H1 (cell line): ENCODE results near the gene CPEB1. TPM values are rescaled to one million over a fixed set of nuclear protein-coding genes. Genes with fewer than 3 reads are reported as not detected.

ENCODE experiments used
- CTCF ChIA-PET: fragments of 300-600 bp; sonication (Branson Sonifier 250); formaldehyde crosslinking; loops from one replicate; lab custom pipeline; 2021; ENCODE audit not compliant: partially characterized antibody; lab: Charles Lee
- POLR2A ChIA-PET: fragments of 300-600 bp; sonication (Branson Sonifier 250); formaldehyde crosslinking; loops from one replicate; lab custom pipeline; 2021; ENCODE audit warnings: inconsistent platforms; ENCODE audit not compliant: partially characterized antibody; lab: Charles Lee
- DNase-seq, 2 experiments: peaks; one replicate each; pipeline versions ENCODE4 v3.0.0 to v3.0.0-alpha.2; 2010 to 2022; ENCODE audit warnings: low spot score in 2 of 2, low read depth in 1 of 2, mixed read lengths in 1 of 2
- FAIRE-seq: peaks from 2 replicates; lab custom pipeline; 2011; peaks lifted over from hg19 to GRCh38; lab: Jason Lieb, UNC
- H2AFZ ChIP-seq: 2 replicates; pipeline ENCODE4 v1.8.1; 2012; ENCODE audit warnings: low read length, inconsistent platforms
- H2AK5ac ChIP-seq: 2 replicates; pipeline ENCODE4 v1.6.1; 2013; ENCODE audit warnings: low read depth, low read length
- H2BK120ac ChIP-seq: replicated peaks from 2 replicates; pipeline ENCODE3; 2013; ENCODE audit warnings: low read depth, low read length, inconsistent platforms
- H2BK12ac ChIP-seq: 2 replicates; pipeline ENCODE4 v1.6.1; 2013; ENCODE audit warnings: low read depth, low read length
- H2BK15ac ChIP-seq: 2 replicates; pipeline ENCODE4 v1.6.1; 2013; ENCODE audit warnings: low read length
- H2BK20ac ChIP-seq: 2 replicates; pipeline ENCODE4 v1.6.1; 2013; ENCODE audit warnings: low read length
- H2BK5ac ChIP-seq: 2 replicates; pipeline ENCODE4 v1.6.1; 2013; ENCODE audit warnings: low read depth, low read length
- H3K14ac ChIP-seq: 2 replicates; pipeline ENCODE4 v1.6.1; 2013; ENCODE audit warnings: inconsistent platforms; ENCODE audit not compliant: insufficient read length
- H3K18ac ChIP-seq: 2 replicates; pipeline ENCODE4 v1.6.1; 2013; ENCODE audit warnings: low read length; ENCODE audit errors: extremely low read depth
- H3K23ac ChIP-seq: 2 replicates; pipeline ENCODE4 v1.6.1; 2013; ENCODE audit warnings: inconsistent platforms; ENCODE audit not compliant: insufficient read length
- H3K23me2 ChIP-seq: 2 replicates; pipeline ENCODE4 v1.6.1; 2013; ENCODE audit warnings: low read depth, low read length
- H3K27ac ChIP-seq: 2 replicates; pipeline ENCODE4 v1.6.1; 2011; ENCODE audit warnings: low read depth, low read length, inconsistent platforms
- H3K27me3 ChIP-seq, 4 experiments: replicated peaks in 1 of 4; 1 replicate in 1 of 4; 2 replicates in 3 of 4; pipeline versions ENCODE4 v1.6.1 to v1.8.1; 2011 to 2013; ENCODE audit warnings: low read length in 3 of 4, mild to moderate bottlenecking in 3 of 4, inconsistent platforms in 2 of 4, mixed read lengths in 2 of 4, moderate library complexity in 1 of 4; ENCODE audit not compliant: control insufficient read depth in 3 of 4, insufficient read depth in 3 of 4; ENCODE audit errors: extremely low read depth in 1 of 4
- H3K36me3 ChIP-seq, 4 experiments: 2 replicates each; pipeline versions ENCODE4 v1.6.1 to v1.8.1; 2011 to 2013; ENCODE audit warnings: mild to moderate bottlenecking in 4 of 4, low read length in 3 of 4, moderate library complexity in 2 of 4, control low read depth in 1 of 4, inconsistent platforms in 1 of 4; ENCODE audit not compliant: insufficient read depth in 4 of 4, control insufficient read depth in 2 of 4
- H3K4ac ChIP-seq: replicated peaks from 2 replicates; pipeline ENCODE3; 2013; ENCODE audit warnings: low read length, low read depth, mixed read lengths, inconsistent platforms; ENCODE audit not compliant: insufficient read length
- H3K4me1 ChIP-seq, 4 experiments: replicated peaks in 1 of 4; 1 replicate in 1 of 4; 2 replicates in 3 of 4; pipeline versions ENCODE4 v1.6.1 to v1.8.1; 2011 to 2013; ENCODE audit warnings: low read length in 3 of 4, inconsistent platforms in 2 of 4, mixed read lengths in 1 of 4; ENCODE audit not compliant: insufficient read depth in 4 of 4, control insufficient read depth in 3 of 4
- H3K4me2 ChIP-seq, 2 experiments: 2 replicates each; pipeline versions ENCODE4 v1.6.1 to v1.8.1; 2011 to 2013; ENCODE audit warnings: low read depth in 2 of 2, low read length in 2 of 2, control low read depth in 1 of 2, inconsistent platforms in 1 of 2, mild to moderate bottlenecking in 1 of 2; ENCODE audit not compliant: insufficient read depth in 1 of 2
- H3K4me3 ChIP-seq, 4 experiments: fragments of 200-600, 300-600 bp in 1 of 4; sonication (generic), shearing (Covaris generic), sonication (Bioruptor Twin) in 1 of 4; 2 replicates each; pipeline versions ENCODE4 v1.5.1 to v1.8.1; 2011 to 2016; ENCODE audit warnings: low read length in 4 of 4, low read depth in 3 of 4, control low read depth in 2 of 4, inconsistent platforms in 2 of 4, mild to moderate bottlenecking in 2 of 4, mixed read lengths in 1 of 4, moderate library complexity in 1 of 4; ENCODE audit not compliant: insufficient read depth in 2 of 4; ENCODE audit errors: extremely low read depth in 1 of 4
- H3K56ac ChIP-seq: replicated peaks from 2 replicates; pipeline ENCODE3; 2013; ENCODE audit warnings: low read depth, mild to moderate bottlenecking, mixed read lengths, low read length, inconsistent platforms; ENCODE audit not compliant: insufficient read length
- H3K79me1 ChIP-seq: 2 replicates; pipeline ENCODE4 v1.6.1; 2013; ENCODE audit warnings: low read depth, low read length, control low read depth
- H3K79me2 ChIP-seq, 2 experiments: 2 replicates each; pipeline versions ENCODE4 v1.6.1 to v1.8.1; 2012 to 2013; ENCODE audit warnings: low read length in 2 of 2, mild to moderate bottlenecking in 2 of 2, inconsistent platforms in 1 of 2; ENCODE audit not compliant: insufficient read depth in 2 of 2, control insufficient read depth in 1 of 2
- H3K9ac ChIP-seq, 4 experiments: replicated peaks in 1 of 4; 1 replicate in 1 of 4; 2 replicates in 3 of 4; pipeline versions ENCODE4 v1.6.1 to v1.8.1; 2011 to 2013; ENCODE audit warnings: low read depth in 3 of 4, low read length in 3 of 4, control low read depth in 2 of 4, mild to moderate bottlenecking in 2 of 4, moderate library complexity in 2 of 4, inconsistent platforms in 1 of 4; ENCODE audit errors: extremely low read depth in 1 of 4
- H3K9me3 ChIP-seq, 2 experiments: 2 replicates each; pipeline versions ENCODE4 v1.6.1 to v1.8.1; 2012 to 2013; ENCODE audit warnings: mild to moderate bottlenecking in 2 of 2, moderate library complexity in 2 of 2, control low read depth in 1 of 2, inconsistent platforms in 1 of 2, low read depth in 1 of 2, low read length in 1 of 2, mixed read lengths in 1 of 2; ENCODE audit not compliant: insufficient read depth in 2 of 2
- H4K20me1 ChIP-seq, 2 experiments: replicated peaks in 1 of 2; 2 replicates each; pipeline versions ENCODE3 to v1.8.1; 2011 to 2013; ENCODE audit warnings: inconsistent platforms in 2 of 2, low read length in 2 of 2, mild to moderate bottlenecking in 1 of 2; ENCODE audit not compliant: insufficient read depth in 2 of 2, control insufficient read depth in 1 of 2
- H4K5ac ChIP-seq: 2 replicates; pipeline ENCODE4 v1.6.1; 2013; ENCODE audit warnings: low read length, low read depth, mixed read lengths, inconsistent platforms; ENCODE audit not compliant: insufficient read length
- H4K8ac ChIP-seq: 2 replicates; pipeline ENCODE4 v1.8.0; 2013; ENCODE audit warnings: mild to moderate bottlenecking, moderate library complexity, low read length, inconsistent platforms; ENCODE audit not compliant: insufficient read depth; ENCODE audit errors: extremely low read depth
- H4K91ac ChIP-seq: replicated peaks from 2 replicates; pipeline ENCODE3; 2013; ENCODE audit warnings: low read length, mixed read lengths, inconsistent platforms; ENCODE audit not compliant: insufficient read length
- BCL11A ChIP-seq, 2 experiments: IDR thresholded peaks; one replicate each; pipeline ENCODE4 v1.6.1; 2011; ENCODE audit warnings: low read depth in 2 of 2, low read length in 2 of 2, mild to moderate bottlenecking in 2 of 2
- BRCA1 ChIP-seq: IDR thresholded peaks from 2 replicates; pipeline ENCODE4 v1.6.1; 2012; ENCODE audit warnings: low read depth, low read length, improper control_type of control experiment
- FOSL1 ChIP-seq: IDR thresholded peaks from 2 replicates; pipeline ENCODE4 v1.6.1; 2011; ENCODE audit warnings: mild to moderate bottlenecking, low read depth, low read length, moderate library complexity; ENCODE audit not compliant: insufficient read depth
- KDM1A ChIP-seq: fragments of 200-600, 300-600 bp; sonication (generic); IDR thresholded peaks from 2 replicates; pipeline ENCODE4 v1.7.1; 2016; ENCODE audit warnings: mild to moderate bottlenecking, low read length, borderline replicate concordance
- MAFK ChIP-seq: IDR thresholded peaks from 2 replicates; pipeline ENCODE4 v1.6.1; 2012; ENCODE audit warnings: low read depth, mild to moderate bottlenecking, improper control_type of control experiment, low read length
- NRF1 ChIP-seq: IDR thresholded peaks from 2 replicates; pipeline ENCODE4 v1.6.1; 2011; ENCODE audit warnings: mild to moderate bottlenecking, low read depth, low read length, improper control_type of control experiment
- PHF8 ChIP-seq: fragments of 200-600 bp; sonication (generic); conservative IDR thresholded peaks from 2 replicates; pipeline ENCODE4 v1.7.1; 2012; ENCODE audit warnings: low read depth, mild to moderate bottlenecking, inconsistent platforms, low read length, moderate library complexity
- RBBP5 ChIP-seq: IDR thresholded peaks from 2 replicates; pipeline ENCODE4 v1.7.1; 2012; ENCODE audit warnings: low read depth, mild to moderate bottlenecking, inconsistent platforms, low read length, moderate library complexity, borderline replicate concordance
- RFX5 ChIP-seq: IDR thresholded peaks from 2 replicates; pipeline ENCODE4 v1.6.1; 2011; ENCODE audit warnings: low read depth, low read length, improper control_type of control experiment, borderline replicate concordance
- RNF2 ChIP-seq: fragments of 200-900, 300-1000 bp; sonication (generic); IDR thresholded peaks from 2 replicates; pipeline ENCODE4 v1.7.1; 2016; ENCODE audit warnings: borderline replicate concordance, low read depth, mild to moderate bottlenecking, antibody characterized with exemption, low read length; ENCODE audit not compliant: poor library complexity, severe bottlenecking; ENCODE audit errors: missing control alignments
- RXRA ChIP-seq: IDR thresholded peaks from 2 replicates; pipeline ENCODE4 v1.6.1; 2011; ENCODE audit warnings: low read depth, mild to moderate bottlenecking, low read length, moderate library complexity; ENCODE audit not compliant: insufficient read depth
- SP2 ChIP-seq: IDR thresholded peaks from 2 replicates; pipeline ENCODE4 v1.6.1; 2012; ENCODE audit warnings: mild to moderate bottlenecking, low read length, inconsistent platforms
- SUZ12 ChIP-seq: fragments of 200-600 bp; sonication (generic); IDR thresholded peaks from 2 replicates; pipeline ENCODE4 v1.6.1; 2012; ENCODE audit warnings: mild to moderate bottlenecking, inconsistent platforms, low read length, moderate library complexity, mixed read lengths
- ZNF274 ChIP-seq: IDR thresholded peaks from 2 replicates; pipeline ENCODE4 v1.7.0; 2012; ENCODE audit warnings: low read length, borderline replicate concordance; ENCODE audit errors: extremely low read depth
- WGBS, 2 experiments: shearing (Covaris generic) in 1 of 2; methylation state at CpG; one replicate each; pipeline versions ENCODE4 v1.1.6 to v1.1.7; 2013 to 2015; ENCODE audit warnings: low lambda C conversion rate in 2 of 2, mixed read lengths in 2 of 2, inconsistent platforms in 1 of 2, low coverage in 1 of 2, missing lambda C conversion rate in 1 of 2; ENCODE audit not compliant: insufficient replicate concordance in 2 of 2, insufficient coverage in 1 of 2, insufficient read length in 1 of 2; ENCODE audit errors: extremely low coverage in 1 of 2, missing lambda C conversion rate in 1 of 2; 5-methylcytosine and 5-hydroxymethylcytosine counted together
- polyA plus RNA-seq, 7 experiments: library from polyadenylated mRNA; depleted of rRNA in 3 of 7; stranded (reverse) in 5 of 7; unstranded in 2 of 7; fragments of >200 nt in 5 of 7; fragments of 200-250 nt in 2 of 7; gene quantifications; 1 replicate in 5 of 7; 2 replicates in 1 of 7; 4 replicates in 1 of 7; pipeline versions ENCODE4 v1.2.1 to v1.2.3, GENCODE V29; 2011 to 2013; ENCODE audit warnings: missing spikeins in 2 of 7, mixed read lengths in 2 of 7
- total RNA-seq: library from RNA; stranded (reverse); fragmentation: NEBNext Ultra II Directional; extraction: Animal tissue kit (Norgen Biotek cat#: 25700); gene quantifications from 2 replicates; pipeline ENCODE4 v1.2.1, GENCODE V29; 2021

Gene CPEB1
- total and polyA plus RNA-seq, 2 of the 8 experiments (the other 6 are each of a cell fraction or from before 2014, with no cell fraction given) = 4.4 to 4.5 TPM

- Histone ChIP-seq H2BK5ac (no peak overlapping the region), H2BK12ac (no peak overlapping the region), H2AFZ (no peak overlapping the region), H2BK15ac (no peak overlapping the region), H3K56ac (no peak overlapping the region), H4K91ac (no peak overlapping the region), H4K20me1 (no peaks in the 10 kb centered on the region), H2BK120ac (no peak overlapping the region), H2BK20ac (no peak overlapping the region), H4K5ac (no peak overlapping the region), H3K36me3 (no peaks in the 10 kb centered on the region), H3K23me2 (no peaks in the 10 kb centered on the region), H3K4me1 (no peaks in the 10 kb centered on the region), H3K23ac (no peak overlapping the region), H3K4me3 (no peak overlapping the region), H2AK5ac (no peak overlapping the region), H3K14ac (no peak overlapping the region), H3K79me2 (no peaks in the 10 kb centered on the region), H3K9me3 (no peaks in the 10 kb centered on the region), H3K4me2 (no peak overlapping the region), H3K9ac (no peak overlapping the region), H3K79me1 (no peaks in the 10 kb centered on the region), H3K27me3 (no peaks in the 10 kb centered on the region), H3K4ac (no peak overlapping the region), H3K18ac (no peak overlapping the region), H4K8ac (no peak overlapping the region), H3K27ac (no peak overlapping the region)
- FAIRE-seq (no peak), DNase-seq (no peak)
- ChIA-PET POLR2A (no interaction called here), CTCF (interaction anchor here (1.2 kb wide), 1 partner anchor 65 kb away, joined by 3 read pairs; no protein-coding TSS in a partner anchor)
- WGBS, 2 experiments = 77% methylated on average over 2 of the region's 2 CpGs; no CpG with 5 or more reads in 1 of the 2 experiments
- TF ChIP-seq BRCA1 (no peak), MAFK (no peak), SUZ12 (no peak), FOSL1 (no peak), ZNF274 (no peak), SP2 (no peak), RFX5 (no peak), KDM1A (no peak), RXRA (no peak), BCL11A (IDR thresholded peaks at IDR 0.05; ENCODE audit: low read depth in 2 of 2, low read length in 2 of 2) (no peak), RBBP5 (no peak), NRF1 (no peak), RNF2 (no peak), PHF8 (no peak)
Measured at GRCh38 chr15:82595766-82596165, 51.4 kb downstream of the CPEB1 start.
